ENCODE data around the gene FAM186B.

Gene FAM186B

DNA sequence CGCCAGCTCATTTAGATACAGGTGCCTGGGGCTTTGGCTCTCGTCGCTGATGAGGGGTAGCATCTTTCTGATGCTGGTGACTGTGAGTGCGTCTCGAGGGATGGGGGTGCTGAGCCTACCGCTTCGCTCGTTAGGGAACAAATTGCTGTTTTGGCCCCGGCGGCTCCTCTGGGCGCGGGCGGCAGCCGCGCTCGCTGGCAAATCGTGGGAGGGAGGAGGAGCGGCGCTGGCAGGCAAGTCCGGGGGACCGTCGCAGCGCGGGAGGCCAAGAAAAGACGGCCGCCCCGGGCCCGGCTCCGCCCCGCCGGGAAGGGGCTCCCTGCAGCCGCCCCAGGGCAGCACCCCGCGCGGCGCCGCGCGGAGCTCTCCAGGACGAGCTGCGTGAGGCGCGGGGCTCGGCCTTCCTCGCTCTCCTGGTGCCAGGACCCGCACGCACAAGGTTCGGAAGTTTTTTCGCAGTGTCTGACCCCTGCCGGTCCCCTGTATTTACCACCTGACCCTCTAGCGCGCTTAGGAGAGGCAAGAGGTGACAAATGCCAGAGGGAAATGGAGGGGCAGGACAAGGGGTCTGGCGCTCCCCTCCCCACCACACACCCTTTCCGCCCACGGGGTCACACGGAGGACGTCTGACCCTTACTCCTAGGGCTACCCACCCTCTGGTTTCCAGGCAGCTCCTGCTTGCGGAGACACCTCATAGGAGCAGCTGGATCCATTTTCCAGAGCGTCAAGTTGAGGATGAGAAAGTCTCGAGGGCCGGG is 67.5 kb downstream of the FAM186B start:
- no peak for DNase-seq (ENCODE audit: low read depth)
